Parathyroid adenoma (tissue), 2 donors: ENCODE data around the gene ERMAP.

Experiments used
- H2AFZ ChIP-seq: fragments of 300-600 bp; sonication (generic); one replicate; pipeline ENCODE4 v1.7.0; 2017; ENCODE audit warnings: antibody characterized with exemption, mild to moderate bottlenecking
- H3K27ac ChIP-seq: fragments of 300-600 bp; sonication (generic); one replicate; pipeline ENCODE4 v1.7.0; 2017
- H3K27me3 ChIP-seq: fragments of 300-600 bp; sonication (generic); one replicate; pipeline ENCODE4 v1.7.0; 2017; ENCODE audit warnings: low read length; ENCODE audit not compliant: control insufficient read depth, insufficient read depth
- H3K36me3 ChIP-seq: fragments of 300-600 bp; sonication (generic); one replicate; pipeline ENCODE4 v1.7.0; 2017; ENCODE audit warnings: low read length; ENCODE audit not compliant: control insufficient read depth, insufficient read depth
- H3K4me1 ChIP-seq: fragments of 300-600 bp; sonication (generic); one replicate; pipeline ENCODE4 v1.7.0; 2017; ENCODE audit warnings: control low read depth
- H3K4me2 ChIP-seq: fragments of 300-600 bp; sonication (generic); one replicate; pipeline ENCODE4 v1.7.0; 2017; ENCODE audit warnings: low read length
- H3K4me3 ChIP-seq: fragments of 300-600 bp; sonication (generic); one replicate; pipeline ENCODE4 v1.7.0; 2017; ENCODE audit warnings: low read depth, low read length
- H3K79me2 ChIP-seq: fragments of 300-600 bp; sonication (generic); one replicate; pipeline ENCODE4 v1.7.0; 2017; ENCODE audit warnings: control low read depth
- H3K9ac ChIP-seq: fragments of 300-600 bp; sonication (generic); one replicate; pipeline ENCODE4 v1.7.0; 2017; ENCODE audit warnings: mild to moderate bottlenecking
- H3K9me3 ChIP-seq: fragments of 300-600 bp; sonication (generic); one replicate; pipeline ENCODE4 v1.7.0; 2017; ENCODE audit warnings: low read length; ENCODE audit not compliant: control insufficient read depth
- TF ChIP-seq, protein P1 (sequence below): fragments of 300-600 bp; sonication (generic); IDR thresholded peaks from one replicate; pipeline ENCODE4 v1.7.0; 2017; ENCODE audit warnings: antibody characterized with exemption, mild to moderate bottlenecking
- donor health status: primary hyperparathyroidism.

Gene ERMAP

DNA sequence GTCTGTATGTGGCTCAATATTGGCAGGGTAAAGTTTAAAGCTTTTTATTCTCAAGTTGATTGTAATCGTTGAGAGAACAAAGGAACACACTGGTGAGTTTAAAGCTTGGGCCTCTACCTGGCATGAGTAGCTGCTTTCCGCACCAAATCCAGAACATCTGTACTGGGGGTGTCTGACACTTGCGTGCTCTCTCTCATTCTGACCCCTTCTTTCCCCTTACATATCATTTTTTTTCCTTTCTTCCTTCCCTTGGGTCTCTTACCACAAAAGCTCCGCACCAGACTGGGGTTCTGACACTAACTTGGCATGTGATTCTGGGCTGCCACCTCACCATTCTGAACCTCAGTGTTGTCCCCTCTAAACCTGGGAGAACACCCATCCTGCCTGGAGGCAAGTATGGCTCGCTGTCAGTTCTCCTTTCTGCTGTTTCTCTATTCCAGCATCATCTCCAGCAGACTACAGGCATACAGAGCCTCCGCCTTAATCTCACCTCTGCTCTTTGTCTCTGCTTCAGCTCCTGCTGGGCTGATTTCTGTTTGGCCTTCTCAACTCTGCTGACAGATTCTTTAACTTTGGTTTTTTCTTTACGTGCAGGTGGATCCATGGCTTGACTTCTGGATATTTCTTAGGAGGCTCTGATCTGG, 859 bp upstream of the ERMAP start:
- Histone ChIP-seq H3K9me3 (no peaks in the 10 kb centered on the region), H3K79me2 (no peaks in the 10 kb centered on the region), H3K4me2 (peak overlapping the region; percentile 73), H3K27me3 (no peaks in the 10 kb centered on the region), H2AFZ (peak overlapping the region; percentile 74), H3K9ac (no peak overlapping the region), H3K27ac (peak overlapping the region; percentile 94), H3K4me3 (peak overlapping the region; percentile 69), H3K36me3 (no peaks in the 10 kb centered on the region), H3K4me1 (peaks cover 7% of the 10 kb centered on the region)
- TF ChIP-seq, protein P1, sequence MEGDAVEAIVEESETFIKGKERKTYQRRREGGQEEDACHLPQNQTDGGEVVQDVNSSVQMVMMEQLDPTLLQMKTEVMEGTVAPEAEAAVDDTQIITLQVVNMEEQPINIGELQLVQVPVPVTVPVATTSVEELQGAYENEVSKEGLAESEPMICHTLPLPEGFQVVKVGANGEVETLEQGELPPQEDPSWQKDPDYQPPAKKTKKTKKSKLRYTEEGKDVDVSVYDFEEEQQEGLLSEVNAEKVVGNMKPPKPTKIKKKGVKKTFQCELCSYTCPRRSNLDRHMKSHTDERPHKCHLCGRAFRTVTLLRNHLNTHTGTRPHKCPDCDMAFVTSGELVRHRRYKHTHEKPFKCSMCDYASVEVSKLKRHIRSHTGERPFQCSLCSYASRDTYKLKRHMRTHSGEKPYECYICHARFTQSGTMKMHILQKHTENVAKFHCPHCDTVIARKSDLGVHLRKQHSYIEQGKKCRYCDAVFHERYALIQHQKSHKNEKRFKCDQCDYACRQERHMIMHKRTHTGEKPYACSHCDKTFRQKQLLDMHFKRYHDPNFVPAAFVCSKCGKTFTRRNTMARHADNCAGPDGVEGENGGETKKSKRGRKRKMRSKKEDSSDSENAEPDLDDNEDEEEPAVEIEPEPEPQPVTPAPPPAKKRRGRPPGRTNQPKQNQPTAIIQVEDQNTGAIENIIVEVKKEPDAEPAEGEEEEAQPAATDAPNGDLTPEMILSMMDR = no peak

DNA sequence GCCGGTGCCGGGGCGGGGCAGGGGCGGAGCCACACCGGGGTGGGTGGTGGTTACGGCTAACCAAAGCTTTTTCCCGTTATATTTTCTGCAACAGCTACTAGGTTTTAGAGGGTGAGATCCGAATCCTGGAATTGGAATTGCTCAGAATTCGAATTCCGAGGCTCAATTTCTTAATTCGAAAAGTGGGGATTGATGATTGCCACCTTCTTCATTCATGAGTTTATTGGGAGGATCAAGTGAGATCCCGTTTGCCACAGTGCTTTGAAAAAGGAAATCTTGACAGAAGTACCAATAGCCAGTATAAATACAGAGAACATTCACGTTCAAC, 482 bp downstream of the ERMAP start:
- H3K4me1 ChIP-seq = peaks cover 9% of the 10 kb centered on the region
- H3K9ac ChIP-seq = no peak overlapping the region
- no peaks in the 10 kb centered on the region for H3K79me2 ChIP-seq
- H3K36me3 ChIP-seq = no peaks in the 10 kb centered on the region
- H3K27ac ChIP-seq = peak overlapping the region; percentile 94
- no peaks in the 10 kb centered on the region for H3K9me3 ChIP-seq
- TF ChIP-seq, protein P1 = no peak
- H3K27me3 ChIP-seq = no peaks in the 10 kb centered on the region
- H3K4me3 ChIP-seq = peak overlapping the region; percentile 51
- H3K4me2 ChIP-seq = peak overlapping the region; percentile 61
- peak overlapping the region; percentile 67 for H2AFZ ChIP-seq

DNA sequence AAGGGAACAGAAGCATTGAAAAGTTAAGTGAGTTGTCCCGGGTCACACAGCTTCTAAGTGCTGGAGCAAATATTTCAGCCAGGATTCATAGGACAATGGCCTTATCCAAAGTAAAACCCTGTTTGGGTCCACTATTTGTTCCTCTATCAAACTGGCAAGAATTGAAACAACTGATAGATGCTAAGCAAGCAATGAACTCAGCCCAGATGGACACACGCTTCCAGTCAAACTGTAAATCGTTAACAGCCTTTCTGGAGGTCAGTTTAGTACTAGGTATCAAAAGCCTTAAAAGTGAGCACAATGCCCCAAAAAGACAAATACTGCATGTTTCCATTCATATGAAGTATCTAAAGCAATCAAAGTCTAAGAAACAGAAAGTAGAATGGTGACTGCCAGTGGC, 1.1 kb downstream of the ERMAP start:
- Histone ChIP-seq H3K4me3 (peak overlapping the region; percentile 51), H3K36me3 (no peaks in the 10 kb centered on the region), H2AFZ (no peak overlapping the region), H3K9me3 (no peaks in the 10 kb centered on the region), H3K27ac (no peak overlapping the region), H3K79me2 (no peaks in the 10 kb centered on the region), H3K9ac (no peak overlapping the region), H3K4me2 (peak overlapping the region; percentile 61), H3K4me1 (peaks cover 11% of the 10 kb centered on the region), H3K27me3 (no peaks in the 10 kb centered on the region)
- TF ChIP-seq, protein P1 = no peak

DNA sequence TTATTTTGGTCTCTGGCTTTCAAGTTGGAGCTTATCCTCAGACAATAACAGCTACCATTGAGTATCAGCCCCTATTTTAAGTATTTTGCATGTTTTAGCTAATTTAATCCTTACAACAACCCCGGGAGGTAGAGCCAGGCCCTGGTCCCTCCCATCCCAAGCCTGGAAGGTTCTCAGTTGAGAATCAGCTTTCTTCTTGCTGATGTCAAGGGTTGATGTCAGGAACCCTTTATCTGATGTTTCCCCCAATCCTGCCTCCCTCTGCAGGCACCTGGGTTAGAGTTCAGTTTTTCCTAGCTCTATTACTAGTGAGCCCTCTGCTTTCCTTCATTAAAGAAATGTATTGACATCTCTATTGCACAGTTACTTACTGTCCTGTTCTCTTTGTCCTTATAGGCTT, 3.9 kb downstream of the ERMAP start:
- H3K9ac ChIP-seq = no peak overlapping the region
- H3K79me2 ChIP-seq = no peaks in the 10 kb centered on the region
- H3K27me3 ChIP-seq = no peaks in the 10 kb centered on the region
- H3K4me1 ChIP-seq = peaks cover 26% of the 10 kb centered on the region
- TF ChIP-seq, protein P1 = no peak
- no peak overlapping the region for H3K4me3 ChIP-seq
- H3K27ac ChIP-seq = no peak overlapping the region
- peak overlapping the region; percentile 11 for H2AFZ ChIP-seq
- H3K36me3 ChIP-seq = no peaks in the 10 kb centered on the region
- H3K4me2 ChIP-seq = no peak overlapping the region
- no peaks in the 10 kb centered on the region for H3K9me3 ChIP-seq

DNA sequence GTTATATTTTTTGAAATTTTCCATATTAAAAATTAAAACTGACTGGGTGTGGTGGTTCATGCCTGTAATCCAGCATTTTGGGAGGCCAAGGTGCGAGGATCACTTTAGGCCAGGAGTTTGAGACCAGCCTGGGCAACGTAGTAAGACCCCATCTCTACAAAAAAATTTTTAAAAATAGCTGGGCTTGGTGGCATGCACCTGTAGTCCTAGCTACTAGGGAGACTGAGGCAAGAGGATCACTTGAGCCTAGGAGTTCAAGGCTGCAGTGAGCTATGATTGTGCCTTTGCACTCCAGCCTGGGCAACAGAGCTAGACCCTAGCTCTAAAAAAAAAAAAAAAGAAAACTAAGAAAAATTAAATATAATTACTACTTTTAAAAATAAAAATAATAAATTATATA, 4.8 kb downstream of the ERMAP start:
- TF ChIP-seq, protein P1 = no peak
- no peaks in the 10 kb centered on the region for H3K79me2 ChIP-seq
- H3K4me2 ChIP-seq = no peak overlapping the region

More for the DNA sequence above, 4.8 kb downstream of the ERMAP start:
- Histone ChIP-seq H3K36me3 (no peaks in the 10 kb centered on the region), H3K4me3 (no peak overlapping the region), H3K9ac (no peak overlapping the region), H2AFZ (no peak overlapping the region), H3K9me3 (no peaks in the 10 kb centered on the region), H3K27me3 (no peaks in the 10 kb centered on the region), H3K27ac (no peak overlapping the region), H3K4me1 (peaks cover 23% of the 10 kb centered on the region)
